ENCODE data around the gene EFNA5. TPM values are rescaled to one million over a fixed set of nuclear protein-coding genes. Genes with fewer than 3 reads are reported as not detected.

EFNA5 gene
- total RNA-seq, 1 donor from 2014 or later: 12.0 TPM

GRCh38 chr5:107538331-107538730 lies 132.4 kb downstream of the EFNA5 start:
- no peak overlapping the region for H3K4me3 Mint-ChIP-seq (ENCODE audit: low read depth)
- H3K27me3 Mint-ChIP-seq: no peaks in the 10 kb centered on the region
- H3K36me3 Mint-ChIP-seq (ENCODE audit: insufficient read depth): no peaks in the 10 kb centered on the region
- peaks cover 41% of the 10 kb centered on the region for H3K4me1 Mint-ChIP-seq (ENCODE audit: low read depth)
- no peak overlapping the region for H3K27ac Mint-ChIP-seq
- no peak for TF ChIP-seq CTCF (IDR thresholded peaks at IDR 0.05; ENCODE audit: unreplicated experiment)
- no peak for DNase-seq (ENCODE audit: low spot score, unreplicated experiment)
- no peaks in the 10 kb centered on the region for H3K9me3 Mint-ChIP-seq (ENCODE audit: low read depth)

DNA sequence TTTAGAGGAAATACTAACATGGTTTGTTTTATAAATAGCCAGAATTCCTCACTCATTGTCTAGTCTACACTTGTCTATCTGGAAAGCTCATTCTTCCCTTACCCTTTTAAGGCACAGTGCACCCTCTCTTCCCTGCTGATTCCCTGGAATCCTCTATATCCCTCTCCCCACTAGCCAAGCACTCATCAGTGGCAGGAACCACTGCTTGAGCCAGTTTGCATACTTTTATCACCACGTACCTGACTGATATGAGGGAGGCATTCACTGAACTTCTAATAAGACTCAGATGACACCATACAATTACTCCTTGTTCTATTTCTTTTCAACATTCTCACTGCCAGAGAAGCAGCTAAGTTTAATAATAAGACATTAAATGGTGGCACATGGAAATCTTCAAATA lies 134.9 kb downstream of the EFNA5 start:
- no peak for DNase-seq (ENCODE audit: low spot score, unreplicated experiment)
- no peak for TF ChIP-seq CTCF (IDR thresholded peaks at IDR 0.05; ENCODE audit: unreplicated experiment)
- Mint-ChIP-seq H3K27me3 (no peaks in the 10 kb centered on the region), H3K36me3 (ENCODE audit: insufficient read depth) (no peaks in the 10 kb centered on the region), H3K4me1 (ENCODE audit: low read depth) (peaks cover 44% of the 10 kb centered on the region), H3K27ac (no peak overlapping the region), H3K9me3 (ENCODE audit: low read depth) (no peaks in the 10 kb centered on the region), H3K4me3 (ENCODE audit: low read depth) (no peak overlapping the region)

DNA sequence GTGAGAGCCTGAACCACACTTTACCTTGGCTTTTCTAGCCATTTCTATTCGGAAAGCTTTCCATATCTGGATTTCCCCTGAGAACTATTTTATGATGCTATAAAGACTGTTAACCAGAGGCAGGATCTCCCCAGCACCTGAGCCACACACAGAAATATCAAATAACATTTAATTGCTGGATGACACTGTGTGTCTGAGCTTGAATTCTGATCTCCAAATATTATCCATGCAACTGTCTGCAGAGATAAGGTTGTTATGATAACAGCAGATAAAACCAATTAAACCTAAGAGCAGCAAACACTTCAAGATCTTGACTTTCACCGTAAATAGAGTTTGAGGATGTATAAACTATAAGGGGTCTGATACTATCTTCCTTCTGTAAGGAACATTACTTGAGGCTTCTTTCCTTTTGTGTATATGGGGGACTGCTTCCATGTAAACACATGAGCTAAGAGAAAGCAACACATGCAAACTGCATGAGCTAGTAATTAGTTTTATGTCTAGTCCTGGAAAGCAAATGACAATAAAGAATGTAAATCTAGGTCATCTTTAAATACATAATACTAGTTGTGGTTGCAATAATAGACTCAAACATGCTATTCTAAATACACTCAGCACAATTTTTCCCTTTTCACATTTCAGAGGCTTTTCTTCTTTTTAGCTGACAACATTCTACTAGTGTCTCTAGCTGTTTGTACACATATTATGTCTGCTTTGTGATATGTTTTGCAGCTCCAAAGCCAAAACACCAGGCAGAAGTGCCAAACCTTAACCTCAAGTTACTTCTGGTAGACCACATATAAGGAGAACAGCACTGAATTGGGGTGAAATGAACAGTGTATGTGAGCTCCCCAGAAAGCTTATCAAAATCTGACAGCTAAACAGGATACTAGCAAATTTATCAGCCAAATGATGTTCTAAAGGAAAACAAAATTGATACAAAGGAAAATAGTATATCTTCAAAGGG lies 136.5 kb downstream of the EFNA5 start:
- no peak overlapping the region for H3K27ac Mint-ChIP-seq
- no peak for TF ChIP-seq CTCF (IDR thresholded peaks at IDR 0.05; ENCODE audit: unreplicated experiment)
- no peaks in the 10 kb centered on the region for H3K36me3 Mint-ChIP-seq (ENCODE audit: insufficient read depth)
- DNase-seq (ENCODE audit: low spot score, unreplicated experiment): no peak
- H3K9me3 Mint-ChIP-seq (ENCODE audit: low read depth): no peaks in the 10 kb centered on the region
- H3K27me3 Mint-ChIP-seq: no peaks in the 10 kb centered on the region
- no peak overlapping the region for H3K4me3 Mint-ChIP-seq (ENCODE audit: low read depth)
- peaks cover 41% of the 10 kb centered on the region for H3K4me1 Mint-ChIP-seq (ENCODE audit: low read depth)

- H3K27ac Mint-ChIP-seq: peak overlapping the region; percentile 84
- H3K9me3 Mint-ChIP-seq (ENCODE audit: low read depth): no peaks in the 10 kb centered on the region
- peaks cover 36% of the 10 kb centered on the region for H3K4me1 Mint-ChIP-seq (ENCODE audit: low read depth)
- no peak for TF ChIP-seq CTCF (IDR thresholded peaks at IDR 0.05; ENCODE audit: unreplicated experiment)
- H3K27me3 Mint-ChIP-seq: no peaks in the 10 kb centered on the region
- no peaks in the 10 kb centered on the region for H3K36me3 Mint-ChIP-seq (ENCODE audit: insufficient read depth)
- no peak for DNase-seq (ENCODE audit: low spot score, unreplicated experiment)
- no peak overlapping the region for H3K4me3 Mint-ChIP-seq (ENCODE audit: low read depth)
Measured at GRCh38 chr5:107532916-107533315, 137.8 kb downstream of the EFNA5 start.

DNA sequence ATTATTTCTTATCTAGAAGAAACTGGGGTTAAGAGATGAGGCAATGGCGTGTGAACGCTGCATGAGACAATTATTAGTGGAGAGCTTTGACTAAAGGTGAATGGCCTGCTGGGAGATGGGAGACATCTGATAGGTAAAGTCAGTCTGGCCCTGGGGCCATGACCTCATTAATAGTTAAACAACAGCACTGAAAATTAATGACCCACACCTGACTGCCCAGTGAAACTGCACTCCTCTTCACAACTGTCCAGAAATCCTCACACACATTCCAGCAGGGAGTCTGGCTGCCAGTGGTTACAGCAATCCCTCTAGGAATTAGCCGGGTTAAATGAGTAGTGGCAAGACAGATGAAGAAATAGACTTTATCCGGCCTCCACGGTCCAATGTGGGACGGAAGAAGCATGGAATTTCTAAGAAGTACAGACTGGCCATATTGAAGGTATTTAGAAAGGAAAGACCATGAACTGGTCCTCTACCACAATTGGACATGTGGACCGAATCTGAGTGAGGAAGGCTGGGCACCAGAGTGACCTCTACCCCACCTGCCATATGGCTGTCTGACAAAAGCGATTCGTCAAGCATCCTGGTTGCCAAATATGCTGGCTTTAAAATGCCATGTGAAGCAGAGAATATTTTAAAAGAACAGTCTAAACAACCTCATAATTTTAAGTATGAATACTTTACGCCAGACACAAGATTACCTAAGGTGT lies 138.4 kb downstream of the EFNA5 start:
- Mint-ChIP-seq H3K27me3 (no peaks in the 10 kb centered on the region), H3K9me3 (ENCODE audit: low read depth) (no peaks in the 10 kb centered on the region), H3K4me1 (ENCODE audit: low read depth) (peaks cover 36% of the 10 kb centered on the region), H3K4me3 (ENCODE audit: low read depth) (no peak overlapping the region), H3K27ac (peak overlapping the region; percentile 61), H3K36me3 (ENCODE audit: insufficient read depth) (no peaks in the 10 kb centered on the region)
- TF ChIP-seq CTCF (IDR thresholded peaks at IDR 0.05; ENCODE audit: unreplicated experiment): no peak
- no peak for DNase-seq (ENCODE audit: low spot score, unreplicated experiment)

Measured in progenitor cell of endocrine pancreas (in vitro differentiated cells).